ENCODE results near the gene SPIRE1. TPM values are rescaled to one million over a fixed set of nuclear protein-coding genes. Genes with fewer than 3 reads are reported as not detected.

Gene SPIRE1
- total RNA-seq, 4 donors from 2014 or later = 37.4 to 50.8 (median 43.0) TPM

DNA sequence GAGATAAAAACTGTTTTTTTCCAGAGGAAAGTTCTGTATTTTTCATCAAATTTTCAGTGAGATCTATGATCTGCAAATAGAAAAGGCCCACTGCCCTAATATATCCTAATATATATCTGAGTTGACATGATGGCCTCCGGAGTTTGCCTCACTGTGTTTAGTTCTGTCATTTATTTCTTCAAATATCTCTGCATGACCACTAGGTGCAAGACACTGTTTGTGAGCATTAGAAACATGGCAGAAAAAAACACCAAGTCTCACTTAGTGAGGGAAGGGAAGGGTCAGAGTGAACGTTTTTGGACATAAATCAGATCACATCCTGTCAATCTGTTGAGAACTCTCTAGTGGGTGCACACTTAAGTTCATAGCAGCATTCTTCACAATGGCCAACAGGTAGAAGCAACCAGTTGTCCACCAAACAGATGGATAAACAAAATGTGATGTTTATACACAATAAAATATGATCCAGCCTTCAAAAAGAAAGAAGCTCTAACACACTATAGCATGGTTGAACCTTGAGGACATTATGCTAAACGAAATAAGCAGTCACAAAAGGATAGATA lies 53.4 kb downstream of the SPIRE1 start:
- H3K9me3 ChIP-seq = no peaks in the 10 kb centered on the region
- peaks cover 0 to 18% (median 0%) of the 10 kb centered on the region in 3 donors for H3K4me1 ChIP-seq
- no peaks in the 10 kb centered on the region for H3K36me3 ChIP-seq
- TF ChIP-seq EP300 (IDR thresholded peaks at IDR 0.05) (no peak), CTCF (IDR thresholded peaks at IDR 0.05) (no peak), POLR2A (IDR thresholded peaks at IDR 0.05) (no peak), POLR2AphosphoS5 (IDR thresholded peaks at IDR 0.05) (no peak)
- no peaks in the 10 kb centered on the region for H3K27me3 ChIP-seq
- no peak for ATAC-seq
- no peak overlapping the region for H3K4me3 ChIP-seq
- H3K27ac ChIP-seq = no peak overlapping the region
- WGBS, 2 donors (ENCODE audit: low coverage in 1 of 2) = 59 to 82% methylated on average over 3 of the region's 3 CpGs

DNA sequence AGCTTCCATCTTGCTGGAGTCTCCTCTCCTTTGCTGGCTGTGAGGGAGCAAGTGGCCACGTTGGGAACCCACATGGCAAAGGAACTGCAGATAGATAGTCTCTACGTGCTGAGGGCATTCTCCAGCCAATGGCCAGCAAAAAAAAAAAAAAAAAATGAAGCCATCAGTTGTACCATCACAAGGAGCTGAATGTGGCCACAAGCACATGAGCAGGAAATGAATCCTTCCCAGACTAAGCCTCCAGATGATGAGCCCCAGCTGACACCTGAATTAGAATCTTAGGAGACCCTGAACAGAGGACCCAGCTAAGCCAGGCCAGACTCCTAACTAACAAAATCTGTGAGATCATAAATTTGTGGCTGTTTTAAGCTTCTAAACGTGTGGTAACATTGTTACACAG lies 57.9 kb downstream of the SPIRE1 start:
- H3K4me1 ChIP-seq = peaks cover 0 to 17% (median 0%) of the 10 kb centered on the region in 3 donors
- no peak overlapping the region for H3K27ac ChIP-seq

GRCh38 chr18:12599543-12599942 lies 58.4 kb downstream of the SPIRE1 start:
- Histone ChIP-seq H3K27ac (no peak overlapping the region), H3K36me3 (no peaks in the 10 kb centered on the region), H3K4me1 (peaks cover 0 to 17% (median 0%) of the 10 kb centered on the region in 3 donors), H3K9me3 (no peaks in the 10 kb centered on the region), H3K4me3 (no peak overlapping the region), H3K27me3 (no peaks in the 10 kb centered on the region)
- no peak for ATAC-seq
- TF ChIP-seq EP300 (IDR thresholded peaks at IDR 0.05) (no peak), POLR2A (IDR thresholded peaks at IDR 0.05) (no peak), POLR2AphosphoS5 (IDR thresholded peaks at IDR 0.05) (no peak), CTCF (IDR thresholded peaks at IDR 0.05) (no peak)

More for the DNA sequence above, 57.9 kb downstream of the SPIRE1 start:
- Histone ChIP-seq H3K4me3 (no peak overlapping the region), H3K36me3 (no peaks in the 10 kb centered on the region), H3K27me3 (no peaks in the 10 kb centered on the region), H3K9me3 (no peaks in the 10 kb centered on the region)
- no peak for ATAC-seq
- WGBS, 2 donors (ENCODE audit: low coverage in 1 of 2) = 32 to 79% methylated on average over 1 to 2 of the region's 3 CpGs
- TF ChIP-seq CTCF (IDR thresholded peaks at IDR 0.05) (no peak), POLR2A (IDR thresholded peaks at IDR 0.05) (no peak), EP300 (IDR thresholded peaks at IDR 0.05) (no peak), POLR2AphosphoS5 (IDR thresholded peaks at IDR 0.05) (no peak)

GRCh38 chr18:12598181-12598930 lies 59.6 kb downstream of the SPIRE1 start:
- H3K4me1 ChIP-seq = peaks cover 0 to 17% (median 0%) of the 10 kb centered on the region in 3 donors
- no peak overlapping the region for H3K27ac ChIP-seq
- no peak for ATAC-seq
- TF ChIP-seq EP300 (IDR thresholded peaks at IDR 0.05) (no peak), POLR2AphosphoS5 (IDR thresholded peaks at IDR 0.05) (no peak), POLR2A (IDR thresholded peaks at IDR 0.05) (no peak), CTCF (IDR thresholded peaks at IDR 0.05) (no peak)
- no peaks in the 10 kb centered on the region for H3K9me3 ChIP-seq
- no peaks in the 10 kb centered on the region for H3K36me3 ChIP-seq
- no peaks in the 10 kb centered on the region for H3K27me3 ChIP-seq
- H3K4me3 ChIP-seq = no peak overlapping the region
- WGBS, 2 donors (ENCODE audit: low coverage in 1 of 2) = 60 to 65% methylated on average over 3 of the region's 3 CpGs

DNA sequence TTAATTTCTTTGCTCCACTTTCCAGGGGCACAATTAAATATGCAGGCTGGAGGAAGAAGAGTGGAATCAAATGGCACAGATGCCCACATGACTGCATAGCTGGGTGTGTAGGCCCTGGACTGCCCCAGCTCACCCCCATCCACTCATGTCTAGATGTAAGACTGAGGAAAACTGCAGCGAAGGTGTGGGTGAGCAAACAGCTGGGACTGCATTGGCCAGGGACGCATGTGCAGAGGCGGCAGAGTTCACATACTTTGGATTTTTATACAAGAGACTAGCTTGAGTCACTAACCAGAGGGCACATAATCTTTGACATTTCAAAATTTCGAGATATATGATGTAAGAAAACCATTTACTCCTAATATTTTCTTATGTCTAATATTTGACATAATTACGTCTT lies 60.1 kb downstream of the SPIRE1 start:
- TF ChIP-seq EP300 (IDR thresholded peaks at IDR 0.05) (no peak), POLR2AphosphoS5 (IDR thresholded peaks at IDR 0.05) (no peak), POLR2A (IDR thresholded peaks at IDR 0.05) (no peak)
- ATAC-seq = no peak
- 38 to 61% methylated on average over 5 of the region's 5 CpGs for WGBS, 2 donors (ENCODE audit: low coverage in 1 of 2)
- Histone ChIP-seq H3K9me3 (no peaks in the 10 kb centered on the region), H3K4me3 (no peak overlapping the region), H3K27me3 (no peaks in the 10 kb centered on the region), H3K36me3 (no peaks in the 10 kb centered on the region), H3K4me1 (peaks cover 0 to 17% (median 0%) of the 10 kb centered on the region in 3 donors), H3K27ac (no peak overlapping the region)
